ENCODE data around the gene CUX1.
"Not testable (repeated sequence)": the region's sequence is repeated elsewhere in the genome, so short reads cannot be mapped to it uniquely, and the experiment has no call there.

Gene CUX1

DNA sequence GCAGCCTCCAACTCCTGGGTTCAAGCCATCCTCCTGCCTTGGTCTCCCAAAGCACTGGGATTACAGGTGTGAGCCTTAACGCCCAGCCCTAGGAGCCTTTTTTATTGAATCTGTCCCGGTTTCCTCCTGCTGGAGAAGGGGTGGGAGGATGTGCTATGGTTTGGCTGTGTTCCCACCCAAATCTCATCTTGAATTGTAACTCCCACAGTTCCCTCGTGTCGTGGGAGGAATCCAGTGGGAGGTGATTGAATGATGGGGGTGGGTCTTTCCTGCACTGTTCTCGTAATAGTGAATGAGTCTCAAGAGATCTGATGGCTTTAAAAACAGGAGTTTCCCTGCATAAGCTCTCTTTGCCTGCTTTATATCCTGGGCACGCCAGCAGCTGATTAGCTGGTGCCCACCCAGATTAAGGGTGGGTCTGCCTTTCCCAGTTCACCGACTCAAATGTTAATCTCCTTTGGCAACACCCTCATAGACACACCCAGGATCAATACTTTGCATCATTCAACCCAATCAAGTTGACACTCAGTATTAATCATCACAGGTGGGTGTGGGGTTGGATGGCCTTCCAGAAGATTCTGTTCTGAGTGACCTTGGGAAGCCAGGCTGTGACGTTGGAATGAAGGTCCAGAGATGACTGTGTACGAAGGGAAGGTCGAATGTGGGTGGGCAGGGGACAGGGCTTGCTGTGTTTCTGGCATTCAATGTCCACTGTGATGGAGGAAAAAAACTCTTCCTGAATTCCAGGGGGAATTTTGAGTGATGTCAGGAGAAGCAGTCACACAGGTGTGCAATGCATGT is 33.8 kb upstream of the CUX1 start:
- no peak for DNase-seq (ENCODE audit: low read depth, low spot score)
- TF ChIP-seq CTCF (IDR thresholded peaks at IDR 0.05; ENCODE audit: low read depth, low read length), result no peak
- H3K4me3 ChIP-seq (ENCODE audit: low read depth, low read length), result no peak overlapping the region
- in situ Hi-C loops (cut with HindIII; ENCODE audit: low sequenced_read_pairs), result no loop called here

DNA sequence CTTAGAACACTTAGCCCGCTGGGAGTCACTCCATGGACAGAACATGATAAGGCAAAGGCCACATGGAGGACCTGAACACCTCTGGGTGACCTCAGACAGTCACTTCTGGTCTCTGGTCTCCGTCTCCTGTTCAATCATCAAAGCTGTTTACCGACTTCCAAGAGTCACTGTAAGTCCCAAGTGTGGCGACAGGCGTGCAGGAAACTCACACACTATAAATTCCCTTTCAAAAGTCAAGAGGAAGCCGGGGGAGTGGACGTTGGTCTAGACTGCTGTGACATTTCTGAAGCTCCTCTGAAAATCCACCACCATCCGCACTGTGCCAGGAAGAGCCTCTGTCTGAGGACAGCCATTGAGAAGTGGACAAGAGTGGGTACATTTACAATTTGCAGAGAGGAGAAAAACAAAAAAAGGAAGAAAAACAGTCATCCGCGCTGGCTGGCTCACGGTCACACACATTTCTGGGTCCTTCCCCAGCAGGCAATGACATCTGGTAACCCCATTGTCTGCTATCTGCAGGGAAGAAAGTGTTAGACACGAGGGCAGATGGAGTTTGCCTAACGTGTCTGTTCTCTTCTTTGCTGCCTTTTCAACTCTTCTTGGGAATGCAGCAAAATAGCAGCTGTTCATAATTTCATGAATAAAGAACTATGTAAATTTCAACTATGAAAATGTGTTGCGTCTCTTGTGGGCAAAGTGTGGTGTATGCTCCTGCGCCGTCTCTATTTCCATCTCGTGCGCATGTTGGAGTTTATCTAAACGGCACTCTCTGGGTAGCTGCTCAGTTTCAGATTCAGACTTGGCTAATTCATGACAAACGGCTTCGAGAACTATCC is 32.9 kb upstream of the CUX1 start:
- no peak for DNase-seq (ENCODE audit: low read depth, low spot score)
- in situ Hi-C loops (cut with HindIII; ENCODE audit: low sequenced_read_pairs), result no loop called here
- H3K4me3 ChIP-seq (ENCODE audit: low read depth, low read length), result no peak overlapping the region
- no peak for TF ChIP-seq CTCF (IDR thresholded peaks at IDR 0.05; ENCODE audit: low read depth, low read length)

GRCh38 chr7:101787864-101788263 is 29.6 kb upstream of the CUX1 start:
- no peak overlapping the region for H3K4me3 ChIP-seq (ENCODE audit: low read depth, low read length)
- in situ Hi-C loops (cut with HindIII; ENCODE audit: low sequenced_read_pairs), result no loop called here
- TF ChIP-seq CTCF (IDR thresholded peaks at IDR 0.05; ENCODE audit: low read depth, low read length), result no peak
- DNase-seq (ENCODE audit: low read depth, low spot score), result no peak

DNA sequence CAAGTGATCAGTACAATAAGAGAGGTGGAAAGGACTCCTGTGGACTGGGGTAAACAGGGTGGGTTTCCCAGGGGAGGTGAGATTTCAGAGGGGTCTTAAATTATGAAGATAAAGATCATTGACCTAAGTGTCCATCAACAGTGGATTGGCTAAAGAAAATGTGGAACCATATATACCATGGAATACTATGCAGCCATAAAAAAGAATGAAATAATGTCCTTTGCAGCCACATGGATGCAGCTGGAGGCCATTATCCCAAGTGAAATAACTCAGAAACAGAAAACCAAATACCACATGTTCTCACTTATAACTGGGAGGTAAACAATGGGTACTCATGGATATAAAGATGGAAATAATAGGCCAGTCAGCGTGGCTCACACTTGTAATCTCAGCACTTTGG is 28.9 kb upstream of the CUX1 start:
- no peak for DNase-seq (ENCODE audit: low read depth, low spot score)
- in situ Hi-C loops (cut with HindIII; ENCODE audit: low sequenced_read_pairs), result no loop called here
- no peak for TF ChIP-seq CTCF (IDR thresholded peaks at IDR 0.05; ENCODE audit: low read depth, low read length)
- H3K4me3 ChIP-seq (ENCODE audit: low read depth, low read length), result no peak overlapping the region

GRCh38 chr7:101790566-101791293 is 26.7 kb upstream of the CUX1 start:
- DNase-seq (ENCODE audit: low read depth, low spot score), result no peak
- in situ Hi-C loops (cut with HindIII; ENCODE audit: low sequenced_read_pairs), result no loop called here
- no peak for TF ChIP-seq CTCF (IDR thresholded peaks at IDR 0.05; ENCODE audit: low read depth, low read length)
- H3K4me3 ChIP-seq (ENCODE audit: low read depth, low read length), result no peak overlapping the region

DNA sequence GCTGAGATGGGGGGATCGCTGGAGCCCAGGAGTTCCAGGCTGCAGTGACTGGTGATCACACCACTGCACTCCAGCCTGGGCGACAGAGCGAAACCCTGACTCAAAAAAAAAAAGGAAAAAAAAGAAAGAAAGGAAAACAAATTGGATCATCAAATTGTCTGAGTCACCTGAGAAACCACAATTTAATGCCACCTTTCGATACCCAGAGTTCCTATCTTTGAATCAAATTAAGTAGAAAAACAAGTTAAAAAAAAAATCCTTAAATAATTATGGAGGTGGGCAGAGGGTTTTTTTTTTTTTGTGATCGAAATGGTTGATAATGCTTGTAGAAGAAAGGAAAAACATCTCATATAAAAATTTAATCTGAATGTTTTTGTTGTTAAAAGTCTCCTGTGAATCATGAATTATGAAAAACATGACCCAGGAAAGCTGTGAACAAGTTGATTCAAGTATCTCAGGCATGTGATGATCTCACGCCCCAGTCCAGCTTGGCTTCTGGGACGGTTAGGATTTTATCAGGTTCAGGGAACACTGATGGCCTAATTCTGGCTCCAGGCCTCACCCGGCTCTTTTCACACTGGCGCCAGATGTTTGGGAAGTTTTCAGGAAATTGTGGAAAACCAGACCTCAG is 25.3 kb upstream of the CUX1 start:
- H3K4me3 ChIP-seq (ENCODE audit: low read depth, low read length), result no peak overlapping the region
- no peak for TF ChIP-seq CTCF (IDR thresholded peaks at IDR 0.05; ENCODE audit: low read depth, low read length)
- DNase-seq (ENCODE audit: low read depth, low spot score), result no peak
- in situ Hi-C loops (cut with HindIII; ENCODE audit: low sequenced_read_pairs), result no loop called here

DNA sequence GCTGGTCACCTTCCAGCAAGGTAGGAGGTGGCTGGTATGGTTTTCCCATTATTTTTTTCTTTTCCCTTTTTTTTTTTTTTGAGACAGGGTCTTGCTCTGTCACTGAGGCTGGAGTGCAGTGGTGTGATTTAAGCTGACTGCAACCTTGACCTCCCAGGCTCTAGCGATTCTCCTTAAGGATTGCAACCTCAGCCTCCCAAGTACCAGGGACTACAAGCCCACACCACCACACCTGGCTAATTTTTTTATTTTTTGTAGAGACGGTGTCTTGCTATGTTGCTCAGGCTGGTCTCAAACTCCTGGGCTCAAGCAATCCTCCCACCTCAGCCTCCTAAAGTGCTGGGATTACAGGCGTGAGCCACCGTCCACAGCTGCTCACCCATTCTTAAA is 24.7 kb upstream of the CUX1 start:
- H3K4me3 ChIP-seq (ENCODE audit: low read depth, low read length); DNase-seq (ENCODE audit: low read depth, low spot score); in situ Hi-C loops (cut with HindIII; ENCODE audit: low sequenced_read_pairs): not testable (repeated sequence)
